Large intestine (tissue), 12 donors: ENCODE results near the gene MPC1L. TPM values are rescaled to one million over a fixed set of nuclear protein-coding genes. Genes with fewer than 3 reads are reported as not detected.
A peak's percentile ranks its signal among the peaks of the same experiment; 100 is the strongest.
"Not testable (repeated sequence)": the region's sequence is repeated elsewhere in the genome, so short reads cannot be mapped to it uniquely, and the experiment has no call there.

Source experiments
- DNase-seq, 2 donors: peaks; one replicate each; pipeline versions ENCODE4 v3.0.0 to v3.0.0-alpha.2; 2013
- H3K27ac ChIP-seq: one replicate; pipeline ENCODE4 v1.5.1; 2013; ENCODE audit warnings: low read length
- H3K27me3 ChIP-seq: 2 replicates; pipeline ENCODE4 v1.6.1; 2013; ENCODE audit warnings: low read length; ENCODE audit not compliant: control insufficient read depth, insufficient read depth
- H3K36me3 ChIP-seq: 2 replicates; pipeline ENCODE4 v1.6.1; 2013; ENCODE audit warnings: low read length; ENCODE audit not compliant: control insufficient read depth, insufficient read depth
- H3K4me1 ChIP-seq: one replicate; pipeline ENCODE4 v1.6.1; 2013; ENCODE audit warnings: low read length; ENCODE audit not compliant: control insufficient read depth, insufficient read depth
- H3K4me3 ChIP-seq: one replicate; pipeline ENCODE4 v1.5.1; 2013; ENCODE audit warnings: low read length
- H3K9me3 ChIP-seq: one replicate; pipeline ENCODE4 v1.6.1; 2013; ENCODE audit warnings: mild to moderate bottlenecking, low read depth, low read length, moderate library complexity; ENCODE audit not compliant: control insufficient read depth
- whole genome bisulfite sequencing: methylation state at CpG from one replicate; pipeline ENCODE4 v1.1.5; 2013; ENCODE audit warnings: low lambda C conversion rate; ENCODE audit not compliant: insufficient coverage; 5-methylcytosine and 5-hydroxymethylcytosine counted together
- long read RNA-seq, 11 donors: transcript quantifications; one replicate each; lab custom pipeline, GENCODE V29; 2026
- polyA plus RNA-seq: library from polyadenylated mRNA; unstranded; fragments of 120-200 nt; gene quantifications from one replicate; pipeline ENCODE4 v1.2.1, GENCODE V29; 2013

The MPC1L gene
- not detected for polyA plus RNA-seq
- long read RNA-seq, donor 1 = 0 reads
- long read RNA-seq, donor 2 = 0 reads
- long read RNA-seq, donor 3 = 0 reads
- long read RNA-seq, donor 4 = 0 reads
- long read RNA-seq, donor 5 = 0 reads
- long read RNA-seq, donor 6 = 0 reads
- long read RNA-seq, donor 7 = 0 reads
- long read RNA-seq, donor 8 = 0 reads
- long read RNA-seq, donor 9 = 0 reads
- long read RNA-seq, donor 10 = 0 reads
- long read RNA-seq, donor 11 = 0 reads

- Histone ChIP-seq H3K36me3 (peaks cover 3% of the 10 kb centered on the region), H3K9me3 (peaks cover 11% of the 10 kb centered on the region), H3K27ac (no peak within 1 kb of the TSS), H3K4me3 (no peak within 1 kb of the TSS), H3K4me1 (no peaks in the 10 kb centered on the region), H3K27me3 (no peaks in the 10 kb centered on the region)
- no peak for DNase-seq
- no CpG with 5 or more reads among the region's 38 CpGs for WGBS
Measured at GRCh38 chrX:40623139-40623536, at the start of gene MPC1L. TSS of gene MPC1L (plus strand) at chrX:40623428. CDS start at chrX:40623566, 138 bp downstream.

DNA sequence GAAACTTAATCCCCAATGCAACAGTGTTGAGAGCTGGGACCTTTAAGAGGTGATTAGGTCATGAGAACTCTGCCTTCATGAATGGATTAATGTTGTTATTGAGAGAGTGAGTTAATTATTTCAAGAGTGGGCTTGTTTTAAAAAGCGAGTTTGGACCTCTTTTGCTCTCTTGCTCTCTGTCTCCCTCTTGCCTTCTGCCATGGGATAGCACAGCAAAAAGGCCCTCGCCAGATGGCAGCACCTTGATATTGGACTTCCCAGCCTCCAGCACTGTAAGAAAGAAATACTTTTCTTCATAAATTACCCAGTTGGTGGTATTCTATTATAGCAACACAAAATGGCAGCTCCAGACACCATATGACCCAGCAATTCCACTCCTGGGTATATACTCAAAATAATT is 49.5 kb upstream of the MPC1L start:
- no CpG with 5 or more reads among the region's 2 CpGs for WGBS
- no peak for DNase-seq
- H3K27ac ChIP-seq = no peak overlapping the region

GRCh38 chrX:40575411-40575810 is 47.8 kb upstream of the MPC1L start:
- H3K4me3 ChIP-seq, H3K4me1 ChIP-seq, DNase-seq, H3K27me3 ChIP-seq, H3K36me3 ChIP-seq, H3K9me3 ChIP-seq, H3K27ac ChIP-seq: not testable (repeated sequence)
- no CpG with 5 or more reads among the region's 2 CpGs for WGBS

More for the DNA sequence above, 49.5 kb upstream of the MPC1L start:
- H3K4me1 ChIP-seq = no peaks in the 10 kb centered on the region
- H3K9me3 ChIP-seq = no peaks in the 10 kb centered on the region
- H3K36me3 ChIP-seq = no peaks in the 10 kb centered on the region
- H3K4me3 ChIP-seq = no peak overlapping the region
- H3K27me3 ChIP-seq = no peaks in the 10 kb centered on the region

- Histone ChIP-seq H3K4me1 (no peaks in the 10 kb centered on the region), H3K36me3 (no peaks in the 10 kb centered on the region), H3K4me3 (no peak overlapping the region), H3K9me3 (no peaks in the 10 kb centered on the region), H3K27me3 (no peaks in the 10 kb centered on the region), H3K27ac (no peak overlapping the region)
- WGBS = no CpG with 5 or more reads among the region's 3 CpGs
- DNase-seq = no peak
Measured at GRCh38 chrX:40576291-40576690, 46.9 kb upstream of the MPC1L start.

- no peak overlapping the region for H3K27ac ChIP-seq
- no CpG with 5 or more reads among the region's 7 CpGs for WGBS
- H3K36me3 ChIP-seq = no peaks in the 10 kb centered on the region
- no peaks in the 10 kb centered on the region for H3K9me3 ChIP-seq
- H3K4me1 ChIP-seq = peaks cover 6% of the 10 kb centered on the region
- no peak for DNase-seq
- H3K27me3 ChIP-seq = no peaks in the 10 kb centered on the region
- no peak overlapping the region for H3K4me3 ChIP-seq
Measured at GRCh38 chrX:40578039-40578695, 45.1 kb upstream of the MPC1L start.

DNA sequence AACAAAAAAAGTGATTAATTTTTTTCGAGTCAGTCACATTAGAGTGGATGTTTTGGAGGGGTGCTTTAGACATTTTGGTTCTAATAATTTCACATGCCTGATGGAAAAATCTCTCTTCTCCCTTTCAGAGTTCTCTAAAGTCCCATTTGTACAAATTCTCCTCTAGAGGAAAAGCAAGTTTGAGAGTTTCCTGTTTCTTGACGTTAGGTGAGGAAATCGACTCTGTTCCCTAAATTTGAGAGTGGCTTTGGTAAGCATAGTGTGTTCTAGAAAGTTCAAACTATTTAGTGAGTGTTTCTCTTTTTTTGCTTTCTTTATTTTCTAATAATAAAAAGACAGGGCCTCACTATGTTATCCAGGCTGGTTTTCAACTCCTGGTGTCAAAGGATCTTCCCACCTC is 44.1 kb upstream of the MPC1L start:
- Histone ChIP-seq H3K27ac (no peak overlapping the region), H3K4me3 (no peak overlapping the region), H3K4me1 (peaks cover 6% of the 10 kb centered on the region), H3K9me3 (no peaks in the 10 kb centered on the region), H3K36me3 (no peaks in the 10 kb centered on the region), H3K27me3 (no peaks in the 10 kb centered on the region)
- no CpG with 5 or more reads among the region's 3 CpGs for WGBS
- DNase-seq = no peak

DNA sequence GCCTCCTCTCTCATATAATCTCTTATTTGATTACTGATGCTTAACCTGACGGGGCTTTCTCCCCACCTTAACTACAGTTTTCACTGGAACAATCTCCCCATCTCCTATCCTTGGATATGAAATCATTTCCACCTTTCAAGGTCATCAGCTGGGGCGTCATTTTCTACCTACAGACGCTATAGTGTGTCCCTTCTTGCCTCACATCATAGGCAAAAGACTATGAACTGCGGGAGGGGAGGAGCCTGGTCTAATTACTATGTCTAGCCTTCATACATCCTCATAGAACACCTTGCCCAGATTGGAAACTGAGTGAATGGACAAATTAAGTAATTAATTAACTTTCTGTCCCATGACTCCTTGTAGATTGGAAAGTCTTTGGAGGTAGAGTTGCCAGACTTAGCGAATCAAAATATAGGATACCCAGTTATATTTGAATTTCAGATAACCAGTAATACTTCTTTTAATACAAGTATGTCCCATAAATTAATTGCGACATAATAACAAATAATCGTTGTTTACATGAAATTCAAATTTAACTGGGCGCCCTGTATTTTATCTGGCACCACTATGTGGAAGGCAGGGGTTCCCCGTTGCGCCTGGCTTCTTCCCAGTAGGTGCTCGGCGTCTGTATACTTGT is 43.2 kb upstream of the MPC1L start:
- peak; percentile 27 to 62 for DNase-seq
- Histone ChIP-seq H3K27ac (peak overlapping the region; percentile 86), H3K9me3 (no peaks in the 10 kb centered on the region), H3K4me3 (peak overlapping the region; percentile 71), H3K36me3 (no peaks in the 10 kb centered on the region), H3K27me3 (no peaks in the 10 kb centered on the region), H3K4me1 (peaks cover 6% of the 10 kb centered on the region)
- WGBS = no CpG with 5 or more reads among the region's 12 CpGs

GRCh38 chrX:40580537-40581335 is 42.5 kb upstream of the MPC1L start, which contains the start of gene ATP6AP2:
TSS of gene ATP6AP2 (plus strand) at chrX:40580970. CDS start at chrX:40581066, 96 bp downstream.
- WGBS = no CpG with 5 or more reads among the region's 89 CpGs
- Histone ChIP-seq H3K4me3 (peak within 1 kb of the TSS; percentile 71), H3K27me3 (no peaks in the 10 kb centered on the region), H3K9me3 (no peaks in the 10 kb centered on the region), H3K27ac (peak within 1 kb of the TSS; percentile 86), H3K4me1 (peaks cover 6% of the 10 kb centered on the region), H3K36me3 (no peaks in the 10 kb centered on the region)
- DNase-seq = peak; percentile 95

- Histone ChIP-seq H3K36me3 (no peaks in the 10 kb centered on the region), H3K27me3 (no peaks in the 10 kb centered on the region), H3K4me1 (peaks cover 6% of the 10 kb centered on the region), H3K27ac (peak overlapping the region; percentile 60), H3K9me3 (no peaks in the 10 kb centered on the region), H3K4me3 (peak overlapping the region; percentile 71)
- WGBS = 0% methylated on average over 1 of the region's 15 CpGs
- peak in 1 of 2 donors; percentile 35 for DNase-seq
Measured at GRCh38 chrX:40581336-40581920, 41.8 kb upstream of the MPC1L start.

- not testable (repeated sequence) for H3K36me3 ChIP-seq, H3K9me3 ChIP-seq, H3K4me3 ChIP-seq, H3K27ac ChIP-seq, H3K4me1 ChIP-seq, DNase-seq, H3K27me3 ChIP-seq
- no CpG with 5 or more reads among the region's 13 CpGs for WGBS
Measured at GRCh38 chrX:40582178-40582577, 41.0 kb upstream of the MPC1L start.
